ENCODE data around the gene UXT.

UXT gene

GRCh38 chrX:47649271-47649670 lies 9.7 kb downstream of the UXT start:
- no peak for DNase-seq (ENCODE audit: low read depth)

- DNase-seq (ENCODE audit: low read depth), result no peak
Measured at GRCh38 chrX:47648376-47648775, 10.6 kb downstream of the UXT start.

- no peak for DNase-seq (ENCODE audit: low read depth)
Measured at GRCh38 chrX:47646636-47647035, 12.3 kb downstream of the UXT start.

- no peak for DNase-seq (ENCODE audit: low read depth)
Measured at GRCh38 chrX:47645530-47645929, 13.4 kb downstream of the UXT start.

- no peak for DNase-seq (ENCODE audit: low read depth)
Measured at GRCh38 chrX:47644557-47645091, 14.4 kb downstream of the UXT start.

- DNase-seq (ENCODE audit: low read depth), result no peak
Measured at GRCh38 chrX:47643926-47644325, 15.1 kb downstream of the UXT start.

GRCh38 chrX:47638816-47639215 lies 20.2 kb downstream of the UXT start:
- no peak for DNase-seq (ENCODE audit: low read depth)

GRCh38 chrX:47637546-47638195 lies 21.3 kb downstream of the UXT start:
- DNase-seq (ENCODE audit: low read depth), result no peak

GRCh38 chrX:47634871-47635575 lies 24.0 kb downstream of the UXT start:
- no peak for DNase-seq (ENCODE audit: low read depth)

- no peak for DNase-seq (ENCODE audit: low read depth)
Measured at GRCh38 chrX:47633689-47634590, 25.0 kb downstream of the UXT start.

- no peak for DNase-seq (ENCODE audit: low read depth)
Measured at GRCh38 chrX:47632666-47633065, 26.3 kb downstream of the UXT start.

- no peak for DNase-seq (ENCODE audit: low read depth)
Measured at GRCh38 chrX:47631676-47632075, 27.3 kb downstream of the UXT start.

- no peak for DNase-seq (ENCODE audit: low read depth)
Measured at GRCh38 chrX:47629419-47630200, 29.4 kb downstream of the UXT start, which contains the start of gene CFP. Gene CFP, minus strand, starts transcription at chrX:47629930. Its CDS starts 86 bp downstream, at chrX:47629844.

- no peak for DNase-seq (ENCODE audit: low read depth)
Measured at GRCh38 chrX:47628982-47629381, 30.0 kb downstream of the UXT start.

GRCh38 chrX:47625365-47625764 lies 33.6 kb downstream of the UXT start:
- no peak for DNase-seq (ENCODE audit: low read depth)

- peak; percentile 11 for DNase-seq (ENCODE audit: low read depth)
Measured at GRCh38 chrX:47623540-47624027, 35.4 kb downstream of the UXT start.

- DNase-seq (ENCODE audit: low read depth), result no peak
Measured at GRCh38 chrX:47621851-47622250, 37.1 kb downstream of the UXT start.

GRCh38 chrX:47620303-47620685 lies 38.7 kb downstream of the UXT start:
- no peak for DNase-seq (ENCODE audit: low read depth)

- peak; percentile 71 for DNase-seq (ENCODE audit: low read depth)
Measured at GRCh38 chrX:47619486-47620302, 39.3 kb downstream of the UXT start, which contains the start of gene SYN1. Gene SYN1, minus strand, starts transcription at chrX:47619857. Its CDS starts 129 bp downstream, at chrX:47619728.

GRCh38 chrX:47618923-47619485 lies 40.0 kb downstream of the UXT start:
- DNase-seq (ENCODE audit: low read depth), result no peak

All from activated T-helper 1 cell treated with Interleukin-2 at 50 U/mL for 16 hours (primary cell).